Prostate gland (tissue), 2 donors: ENCODE results near the gene FMO2.

Experiments
- POLR2A ChIP-seq: fragments of 450-650 bp; IDR thresholded peaks from one replicate; pipeline ENCODE4 v1.6.1; 2016; ENCODE audit warnings: antibody characterized with exemption, mild to moderate bottlenecking
- POLR2AphosphoS5 ChIP-seq: sonication (generic); formaldehyde crosslinking; IDR thresholded peaks from one replicate; pipeline ENCODE4 v1.6.1; 2017; ENCODE audit warnings: antibody characterized with exemption
- TF ChIP-seq, protein P1 (sequence below), 4 experiments: fragments of 200-600 bp in 2 of 4; fragments of 450-650 bp in 2 of 4; sonication (generic) in 2 of 4; IDR thresholded peaks; 1 replicate in 3 of 4; 2 replicates in 1 of 4; pipeline ENCODE4 v1.5.1; 2016 to 2019; ENCODE audit warnings: antibody characterized with exemption in 4 of 4, mild to moderate bottlenecking in 2 of 4, moderate library complexity in 2 of 4

DNA sequence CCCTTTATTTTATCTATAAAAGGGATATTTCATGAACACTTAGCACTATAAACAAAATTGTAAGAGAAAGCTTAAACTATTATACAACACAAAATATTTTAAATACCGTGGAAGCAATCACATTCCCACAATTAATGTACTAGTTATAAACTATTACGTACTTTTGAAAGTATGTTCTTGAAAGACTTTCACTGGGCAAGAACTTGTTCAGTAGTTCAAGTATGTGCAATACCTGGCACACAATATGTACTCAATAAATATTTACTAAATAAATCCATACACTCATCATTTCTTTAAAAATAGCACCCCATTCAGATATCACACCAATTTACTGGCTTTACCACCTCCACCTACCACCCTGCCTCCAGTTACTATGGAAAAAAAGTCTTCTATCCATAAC is 12.6 kb upstream of the FMO2 start:
- TF ChIP-seq POLR2A (no peak), POLR2AphosphoS5 (no peak)
- TF ChIP-seq, protein P1, sequence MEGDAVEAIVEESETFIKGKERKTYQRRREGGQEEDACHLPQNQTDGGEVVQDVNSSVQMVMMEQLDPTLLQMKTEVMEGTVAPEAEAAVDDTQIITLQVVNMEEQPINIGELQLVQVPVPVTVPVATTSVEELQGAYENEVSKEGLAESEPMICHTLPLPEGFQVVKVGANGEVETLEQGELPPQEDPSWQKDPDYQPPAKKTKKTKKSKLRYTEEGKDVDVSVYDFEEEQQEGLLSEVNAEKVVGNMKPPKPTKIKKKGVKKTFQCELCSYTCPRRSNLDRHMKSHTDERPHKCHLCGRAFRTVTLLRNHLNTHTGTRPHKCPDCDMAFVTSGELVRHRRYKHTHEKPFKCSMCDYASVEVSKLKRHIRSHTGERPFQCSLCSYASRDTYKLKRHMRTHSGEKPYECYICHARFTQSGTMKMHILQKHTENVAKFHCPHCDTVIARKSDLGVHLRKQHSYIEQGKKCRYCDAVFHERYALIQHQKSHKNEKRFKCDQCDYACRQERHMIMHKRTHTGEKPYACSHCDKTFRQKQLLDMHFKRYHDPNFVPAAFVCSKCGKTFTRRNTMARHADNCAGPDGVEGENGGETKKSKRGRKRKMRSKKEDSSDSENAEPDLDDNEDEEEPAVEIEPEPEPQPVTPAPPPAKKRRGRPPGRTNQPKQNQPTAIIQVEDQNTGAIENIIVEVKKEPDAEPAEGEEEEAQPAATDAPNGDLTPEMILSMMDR (IDR thresholded peaks at IDR 0.05) = no peak
